Neural progenitor cell (in vitro differentiated cells): Measurements from ENCODE around the gene CCDC106.

ENCODE experiments used
- CTCF ChIP-seq: fragments of 200-600 bp; sonication (generic); IDR thresholded peaks from 2 replicates; pipeline ENCODE4 v1.5.1; 2017; ENCODE audit warnings: antibody characterized with exemption, mild to moderate bottlenecking
- EZH2 ChIP-seq: fragments of 200-600 bp; sonication (generic); IDR thresholded peaks from 2 replicates; pipeline ENCODE4 v1.6.1; 2017; ENCODE audit warnings: antibody characterized with exemption, mild to moderate bottlenecking, moderate library complexity
- EZH2phosphoT487 ChIP-seq: fragments of 200-600 bp; sonication (generic); IDR thresholded peaks from 2 replicates; pipeline ENCODE4 v1.6.1; 2017; ENCODE audit warnings: antibody characterized with exemption

GRCh38 chr19:55686311-55687050 is 38.5 kb downstream of the CCDC106 start:
- TF ChIP-seq CTCF (no peak), EZH2phosphoT487 (no peak), EZH2 (no peak)
